ENCODE measurements around the gene EHD3. TPM values are rescaled to one million over a fixed set of nuclear protein-coding genes. Genes with fewer than 3 reads are reported as not detected.
"Not testable (repeated sequence)": the region's sequence is repeated elsewhere in the genome, so short reads cannot be mapped to it uniquely, and the experiment has no call there.

EHD3 gene
- total RNA-seq, 1 donor from 2014 or later = 10.7 TPM

GRCh38 chr2:31271851-31272267 is 37.9 kb downstream of the EHD3 start:
- no peak overlapping the region for H3K27ac Mint-ChIP-seq (ENCODE audit: unreplicated experiment)

GRCh38 chr2:31274401-31275075 is 40.6 kb downstream of the EHD3 start:
- no peaks in the 10 kb centered on the region for H3K36me3 Mint-ChIP-seq (ENCODE audit: low read depth)
- DNase-seq (ENCODE audit: low read depth, low spot score) = no peak
- no peaks in the 10 kb centered on the region for H3K9me3 Mint-ChIP-seq
- H3K27me3 Mint-ChIP-seq (ENCODE audit: low read depth) = no peaks in the 10 kb centered on the region
- no peak overlapping the region for H3K27ac Mint-ChIP-seq (ENCODE audit: unreplicated experiment)
- H3K4me1 Mint-ChIP-seq = peaks cover 4% of the 10 kb centered on the region
- no peak for TF ChIP-seq CTCF (conservative IDR thresholded peaks at IDR 0.05)
- no peak overlapping the region for H3K4me3 Mint-ChIP-seq

More at GRCh38 chr2:31271851-31272267, 37.9 kb downstream of the EHD3 start:
- Mint-ChIP-seq H3K9me3 (no peaks in the 10 kb centered on the region), H3K4me3 (no peak overlapping the region), H3K36me3 (ENCODE audit: low read depth) (peaks cover 3% of the 10 kb centered on the region), H3K4me1 (peaks cover 4% of the 10 kb centered on the region), H3K27me3 (ENCODE audit: low read depth) (no peaks in the 10 kb centered on the region)
- TF ChIP-seq CTCF (conservative IDR thresholded peaks at IDR 0.05) = no peak
- no peak for DNase-seq (ENCODE audit: low read depth, low spot score)

GRCh38 chr2:31275976-31276375 is 42.0 kb downstream of the EHD3 start:
- no peak overlapping the region for H3K4me3 Mint-ChIP-seq
- no peak for TF ChIP-seq CTCF (conservative IDR thresholded peaks at IDR 0.05)
- H3K9me3 Mint-ChIP-seq = no peaks in the 10 kb centered on the region
- no peak overlapping the region for H3K27ac Mint-ChIP-seq (ENCODE audit: unreplicated experiment)
- H3K4me1 Mint-ChIP-seq = peaks cover 4% of the 10 kb centered on the region
- H3K36me3 Mint-ChIP-seq (ENCODE audit: low read depth) = no peaks in the 10 kb centered on the region
- H3K27me3 Mint-ChIP-seq (ENCODE audit: low read depth) = no peaks in the 10 kb centered on the region
- no peak for DNase-seq (ENCODE audit: low read depth, low spot score)

- TF ChIP-seq CTCF (conservative IDR thresholded peaks at IDR 0.05) = no peak
- no peaks in the 10 kb centered on the region for H3K36me3 Mint-ChIP-seq (ENCODE audit: low read depth)
- H3K27ac Mint-ChIP-seq (ENCODE audit: unreplicated experiment) = no peak overlapping the region
- no peaks in the 10 kb centered on the region for H3K9me3 Mint-ChIP-seq
- DNase-seq (ENCODE audit: low read depth, low spot score) = no peak
- peaks cover 4% of the 10 kb centered on the region for H3K4me1 Mint-ChIP-seq
- no peaks in the 10 kb centered on the region for H3K27me3 Mint-ChIP-seq (ENCODE audit: low read depth)
- no peak overlapping the region for H3K4me3 Mint-ChIP-seq
Observed at GRCh38 chr2:31277621-31278020, 43.7 kb downstream of the EHD3 start.

- Mint-ChIP-seq H3K9me3 (no peaks in the 10 kb centered on the region), H3K27ac (ENCODE audit: unreplicated experiment) (no peak overlapping the region), H3K4me3 (no peak overlapping the region), H3K27me3 (ENCODE audit: low read depth) (no peaks in the 10 kb centered on the region), H3K4me1 (no peaks in the 10 kb centered on the region), H3K36me3 (ENCODE audit: low read depth) (no peaks in the 10 kb centered on the region)
- DNase-seq (ENCODE audit: low read depth, low spot score) = no peak
- TF ChIP-seq CTCF (conservative IDR thresholded peaks at IDR 0.05) = no peak
Observed at GRCh38 chr2:31282634-31283033, 48.7 kb downstream of the EHD3 start.

GRCh38 chr2:31283193-31283919 is 49.4 kb downstream of the EHD3 start:
- H3K4me3 Mint-ChIP-seq; H3K27ac Mint-ChIP-seq (ENCODE audit: unreplicated experiment); H3K27me3 Mint-ChIP-seq (ENCODE audit: low read depth); H3K9me3 Mint-ChIP-seq; H3K36me3 Mint-ChIP-seq (ENCODE audit: low read depth); H3K4me1 Mint-ChIP-seq; DNase-seq (ENCODE audit: low read depth, low spot score): not testable (repeated sequence)

Measured in neural crest cell (in vitro differentiated cells).